LNCaP clone FGC (cell line): ENCODE results near the gene GAD1.

Experiments
- DNase-seq: peaks from one replicate; pipeline ENCODE4 v3.0.0-alpha.2; 2011; ENCODE audit warnings: low read depth
- H3K4me3 ChIP-seq: 2 replicates; pipeline ENCODE4 v1.5.1; 2011; ENCODE audit warnings: mild to moderate bottlenecking, low read depth, low read length, control low read depth
- TF ChIP-seq, protein P1 (sequence below): IDR thresholded peaks from 2 replicates; pipeline ENCODE4 v1.5.1; 2012; ENCODE audit warnings: mild to moderate bottlenecking; ENCODE audit not compliant: control insufficient read depth, insufficient read depth; ENCODE audit errors: extremely low read depth

The GAD1 gene

DNA sequence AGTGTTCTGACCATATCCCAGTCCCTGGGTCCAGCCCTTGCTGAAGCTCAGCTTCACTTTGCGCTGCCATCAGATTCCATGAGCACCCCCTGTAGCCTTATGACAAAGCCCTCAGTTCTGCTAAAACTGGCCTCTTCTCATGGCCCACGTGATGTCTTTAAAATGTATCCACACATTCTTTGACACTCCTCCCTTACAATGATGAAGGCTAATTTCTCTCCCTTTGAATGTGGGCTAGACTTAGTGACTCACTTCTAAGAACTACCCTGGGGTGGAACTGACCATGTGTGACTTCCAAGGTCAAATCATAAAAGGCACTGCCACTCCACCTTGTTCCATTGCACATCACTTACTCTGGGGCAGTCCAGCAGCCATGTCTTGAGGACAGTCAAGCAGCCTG is 67.0 kb downstream of the GAD1 start:
- no peak for DNase-seq
- no peak overlapping the region for H3K4me3 ChIP-seq
- TF ChIP-seq, protein P1, sequence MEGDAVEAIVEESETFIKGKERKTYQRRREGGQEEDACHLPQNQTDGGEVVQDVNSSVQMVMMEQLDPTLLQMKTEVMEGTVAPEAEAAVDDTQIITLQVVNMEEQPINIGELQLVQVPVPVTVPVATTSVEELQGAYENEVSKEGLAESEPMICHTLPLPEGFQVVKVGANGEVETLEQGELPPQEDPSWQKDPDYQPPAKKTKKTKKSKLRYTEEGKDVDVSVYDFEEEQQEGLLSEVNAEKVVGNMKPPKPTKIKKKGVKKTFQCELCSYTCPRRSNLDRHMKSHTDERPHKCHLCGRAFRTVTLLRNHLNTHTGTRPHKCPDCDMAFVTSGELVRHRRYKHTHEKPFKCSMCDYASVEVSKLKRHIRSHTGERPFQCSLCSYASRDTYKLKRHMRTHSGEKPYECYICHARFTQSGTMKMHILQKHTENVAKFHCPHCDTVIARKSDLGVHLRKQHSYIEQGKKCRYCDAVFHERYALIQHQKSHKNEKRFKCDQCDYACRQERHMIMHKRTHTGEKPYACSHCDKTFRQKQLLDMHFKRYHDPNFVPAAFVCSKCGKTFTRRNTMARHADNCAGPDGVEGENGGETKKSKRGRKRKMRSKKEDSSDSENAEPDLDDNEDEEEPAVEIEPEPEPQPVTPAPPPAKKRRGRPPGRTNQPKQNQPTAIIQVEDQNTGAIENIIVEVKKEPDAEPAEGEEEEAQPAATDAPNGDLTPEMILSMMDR = no peak

DNA sequence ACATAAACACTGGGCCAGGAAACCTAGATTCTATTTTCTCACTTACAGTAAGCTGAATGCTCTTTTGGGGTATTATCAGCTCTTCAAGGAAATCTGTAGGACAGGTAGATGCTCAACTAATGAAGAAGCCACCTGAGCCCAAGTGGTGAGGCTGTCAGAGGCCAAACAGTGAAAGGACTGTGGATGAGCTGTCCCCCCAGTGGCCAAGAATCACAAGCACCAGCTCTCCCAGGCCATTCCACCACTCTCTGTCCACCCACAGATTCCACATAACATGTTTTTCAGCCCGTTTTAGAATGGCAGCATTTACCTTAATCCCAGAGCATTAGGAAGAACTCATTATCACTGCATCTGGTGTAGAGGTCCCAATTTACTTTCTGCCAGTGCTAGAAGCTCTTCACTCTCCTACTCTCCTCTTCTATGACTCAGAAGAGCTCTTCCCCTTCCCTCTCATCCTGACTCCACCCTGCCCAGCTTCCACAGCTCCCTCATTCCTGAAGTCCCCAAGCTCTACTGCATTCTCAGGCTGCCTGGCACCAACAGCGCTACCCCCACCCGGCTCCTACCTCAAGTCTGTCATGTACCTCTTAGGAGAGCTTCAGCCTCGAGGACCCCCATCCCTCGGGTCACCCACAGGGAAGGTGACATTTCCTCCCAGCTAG is 68.6 kb downstream of the GAD1 start:
- TF ChIP-seq, protein P1 = no peak
- DNase-seq = no peak
- H3K4me3 ChIP-seq = no peak overlapping the region

DNA sequence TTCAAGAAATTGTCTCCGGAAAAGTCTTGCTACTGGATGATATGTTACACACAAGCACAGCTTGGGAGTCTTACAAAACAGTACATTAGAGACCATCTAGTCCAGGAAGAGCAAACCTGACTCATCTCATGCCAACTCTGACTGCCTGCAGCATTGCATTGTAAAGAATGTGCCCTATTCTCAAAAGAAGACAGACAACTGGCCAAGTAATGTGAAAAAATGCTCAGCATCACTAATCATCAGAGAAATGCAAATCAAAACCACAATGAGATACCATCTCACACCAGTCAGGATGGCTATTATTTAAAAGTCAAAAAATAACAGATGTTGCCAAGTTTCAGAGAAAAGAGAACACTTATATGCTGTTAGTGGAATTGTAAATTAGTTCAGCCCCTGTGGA is 69.7 kb downstream of the GAD1 start:
- no peak overlapping the region for H3K4me3 ChIP-seq
- no peak for DNase-seq
- TF ChIP-seq, protein P1 = no peak

- TF ChIP-seq, protein P1 = no peak
- DNase-seq = no peak
- no peak overlapping the region for H3K4me3 ChIP-seq
Measured at GRCh38 chr2:170887496-170887895, 70.8 kb downstream of the GAD1 start.

DNA sequence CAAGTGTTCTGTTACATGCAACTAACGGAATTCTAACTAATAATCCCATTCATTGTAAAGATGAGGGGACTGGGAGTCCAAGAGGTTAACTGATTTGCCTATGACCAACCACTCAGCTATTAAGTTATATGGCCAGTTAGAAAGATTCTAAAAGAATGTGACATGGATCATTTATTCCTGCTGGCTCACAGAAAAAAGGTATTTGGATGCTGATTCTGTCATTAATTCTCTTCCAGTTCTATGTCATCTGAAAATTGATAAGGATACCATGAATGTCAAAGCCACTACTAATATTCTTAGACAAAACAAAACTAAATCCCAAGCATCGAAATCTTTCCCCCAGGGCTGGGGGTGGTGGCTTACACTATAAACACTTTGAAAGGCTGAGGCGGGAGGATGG is 71.2 kb downstream of the GAD1 start:
- TF ChIP-seq, protein P1 = no peak
- no peak for DNase-seq
- no peak overlapping the region for H3K4me3 ChIP-seq

DNA sequence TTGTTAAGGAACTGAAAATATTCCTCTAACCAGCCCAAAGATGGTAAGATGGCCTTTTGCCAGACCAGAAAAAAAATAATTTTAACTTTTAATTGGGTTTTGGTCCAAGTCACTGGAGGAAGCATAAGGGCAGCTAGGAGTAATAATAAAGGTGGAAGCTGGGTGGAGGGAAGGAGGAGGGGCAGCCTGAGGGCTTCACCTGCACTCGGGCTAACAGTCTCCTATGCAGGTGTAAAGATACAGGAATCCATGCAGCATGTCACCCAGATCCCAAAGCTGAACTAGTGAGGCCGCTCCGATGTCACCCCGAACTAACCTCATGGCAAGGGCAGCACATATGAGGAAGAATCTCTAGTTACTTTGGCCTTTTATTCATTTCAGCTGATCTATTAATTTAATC is 75.2 kb downstream of the GAD1 start:
- TF ChIP-seq, protein P1 = no peak
- no peak overlapping the region for H3K4me3 ChIP-seq
- no peak for DNase-seq

DNA sequence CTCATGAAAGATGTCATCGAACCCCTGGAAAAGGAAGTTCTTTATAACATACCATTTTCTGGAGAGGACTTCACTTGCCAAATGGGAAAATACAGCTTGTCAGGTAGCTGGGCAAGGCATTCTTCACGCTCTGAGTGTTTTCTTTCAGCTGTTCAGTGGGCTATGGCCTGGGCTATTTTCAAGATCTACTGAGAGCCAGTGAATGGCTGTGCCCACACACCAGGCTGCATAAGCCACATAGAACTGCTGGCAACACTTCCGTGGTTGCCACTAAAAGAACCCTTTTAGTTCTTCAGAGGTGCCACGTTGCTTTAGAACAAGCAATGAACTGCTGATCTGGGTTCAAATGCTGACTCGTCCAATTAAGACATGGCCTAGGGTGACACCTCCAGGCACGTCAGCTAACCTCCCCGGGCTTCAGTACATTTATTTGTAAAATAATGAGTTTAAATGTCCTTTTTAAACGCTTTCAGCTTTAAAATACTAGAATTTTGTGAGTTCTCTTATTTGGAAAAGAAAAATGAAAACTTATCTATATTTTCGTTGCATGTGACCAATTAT is 75.8 kb downstream of the GAD1 start:
- no peak for DNase-seq
- TF ChIP-seq, protein P1 = no peak
- H3K4me3 ChIP-seq = no peak overlapping the region
